ENCODE data around the gene CENPVL2.
"Not testable (repeated sequence)": the region's sequence is repeated elsewhere in the genome, so short reads cannot be mapped to it uniquely, and the experiment has no call there.

The CENPVL2 gene

GRCh38 chrX:51682720-51683062 is at the start of gene CENPVL2:
TSS of gene CENPVL2 (minus strand) at chrX:51682831. CDS start at chrX:51682831, 0 bp downstream.
- DNase-seq: not testable (repeated sequence)

- DNase-seq: no peak
Measured at GRCh38 chrX:51728202-51728601, 45.6 kb upstream of the CENPVL2 start.

- not testable (repeated sequence) for DNase-seq
Measured at GRCh38 chrX:51712943-51713647, 30.5 kb upstream of the CENPVL2 start.

GRCh38 chrX:51710277-51711164 is 27.9 kb upstream of the CENPVL2 start, which contains the start of gene CENPVL1:
TSS of gene CENPVL1 (plus strand) at chrX:51710512. CDS start at chrX:51710512, 0 bp downstream.
- DNase-seq: not testable (repeated sequence)

- DNase-seq: no peak
Measured at GRCh38 chrX:51697397-51697796, 14.8 kb upstream of the CENPVL2 start.

GRCh38 chrX:51694254-51694653 is 11.6 kb upstream of the CENPVL2 start:
- DNase-seq: no peak

- not testable (repeated sequence) for DNase-seq
Measured at GRCh38 chrX:51681808-51682719, 567 bp downstream of the CENPVL2 start.

GRCh38 chrX:51679689-51680433 is 2.8 kb downstream of the CENPVL2 start:
- DNase-seq: not testable (repeated sequence)

- no peak for DNase-seq
Measured at GRCh38 chrX:51665981-51666380, 16.6 kb downstream of the CENPVL2 start.

- no peak for DNase-seq
Measured at GRCh38 chrX:51643377-51643776, 39.3 kb downstream of the CENPVL2 start.

- no peak for DNase-seq
Measured at GRCh38 chrX:51641421-51642021, 41.1 kb downstream of the CENPVL2 start.

GRCh38 chrX:51636511-51636910 is 46.1 kb downstream of the CENPVL2 start:
- DNase-seq: not testable (repeated sequence)

Measured in activated CD4-positive, alpha-beta T cell treated with anti-CD3 and anti-CD28 coated beads, Interleukin-2, amount 50 U/mL, for 1 hour (primary cell).